ENCODE results near the gene IFI44L. TPM values are rescaled to one million over a fixed set of nuclear protein-coding genes. Genes with fewer than 3 reads are reported as not detected.

IFI44L gene
- polyA plus RNA-seq, 1 donor (not counting 4 experiments of a cell fraction or from before 2014, with no cell fraction given) = 34.8 TPM

- no peak overlapping the region for H3K9ac ChIP-seq (ENCODE audit: control insufficient read depth, extremely low read depth, insufficient read depth, low read length)
- H3K36me3 ChIP-seq (ENCODE audit: control insufficient read depth in 2 of 2, extremely low read depth in 1 of 2, insufficient read depth in 2 of 2, low read length in 2 of 2) = peaks cover 0 to 11% of the 10 kb centered on the region in 2 experiments
- H3K4me3 ChIP-seq (ENCODE audit: control insufficient read depth in 2 of 3, extremely low read depth in 1 of 3, insufficient read depth in 2 of 3, low read depth in 1 of 3, low read length in 3 of 3) = no peak overlapping the region
- no peak overlapping the region for H3K4me2 ChIP-seq (ENCODE audit: control insufficient read depth, extremely low read depth, insufficient read depth, low read depth, low read length)
- H3K9me3 ChIP-seq (ENCODE audit: control insufficient read depth, low read depth, low read length) = no peaks in the 10 kb centered on the region
- TF ChIP-seq EZH2 (IDR thresholded peaks at IDR 0.05; ENCODE audit: low read length) = no peak
- TF ChIP-seq, protein P1, sequence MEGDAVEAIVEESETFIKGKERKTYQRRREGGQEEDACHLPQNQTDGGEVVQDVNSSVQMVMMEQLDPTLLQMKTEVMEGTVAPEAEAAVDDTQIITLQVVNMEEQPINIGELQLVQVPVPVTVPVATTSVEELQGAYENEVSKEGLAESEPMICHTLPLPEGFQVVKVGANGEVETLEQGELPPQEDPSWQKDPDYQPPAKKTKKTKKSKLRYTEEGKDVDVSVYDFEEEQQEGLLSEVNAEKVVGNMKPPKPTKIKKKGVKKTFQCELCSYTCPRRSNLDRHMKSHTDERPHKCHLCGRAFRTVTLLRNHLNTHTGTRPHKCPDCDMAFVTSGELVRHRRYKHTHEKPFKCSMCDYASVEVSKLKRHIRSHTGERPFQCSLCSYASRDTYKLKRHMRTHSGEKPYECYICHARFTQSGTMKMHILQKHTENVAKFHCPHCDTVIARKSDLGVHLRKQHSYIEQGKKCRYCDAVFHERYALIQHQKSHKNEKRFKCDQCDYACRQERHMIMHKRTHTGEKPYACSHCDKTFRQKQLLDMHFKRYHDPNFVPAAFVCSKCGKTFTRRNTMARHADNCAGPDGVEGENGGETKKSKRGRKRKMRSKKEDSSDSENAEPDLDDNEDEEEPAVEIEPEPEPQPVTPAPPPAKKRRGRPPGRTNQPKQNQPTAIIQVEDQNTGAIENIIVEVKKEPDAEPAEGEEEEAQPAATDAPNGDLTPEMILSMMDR (optimal IDR thresholded peaks at IDR 0.05 in 1 of 3, IDR thresholded peaks at IDR 0.05 in 1 of 3, conservative IDR thresholded peaks at IDR 0.05 in 1 of 3; ENCODE audit: extremely low read depth in 1 of 3, insufficient read depth in 2 of 3, low read length in 3 of 3) = no peak
- no peak for FAIRE-seq
- H2AFZ ChIP-seq (ENCODE audit: control insufficient read depth, low read length) = no peak overlapping the region
- H3K4me1 ChIP-seq (ENCODE audit: control insufficient read depth, extremely low read depth, insufficient read depth, low read length) = no peaks in the 10 kb centered on the region
- no peak for DNase-seq (ENCODE audit: low read depth, low spot score)
- no peaks in the 10 kb centered on the region for H3K79me2 ChIP-seq (ENCODE audit: control insufficient read depth, insufficient read depth, low read length)
- no peak overlapping the region for H3K27ac ChIP-seq (ENCODE audit: control insufficient read depth, insufficient read depth, low read length)
- dilution Hi-C loops (cut with MboI; ENCODE audit: extremely low pct_ligation_motif_present, low sequenced_read_pairs) = no loop called here
- no peaks in the 10 kb centered on the region for H3K27me3 ChIP-seq (ENCODE audit: control insufficient read depth, extremely low read depth, insufficient read depth, low read length)
- H4K20me1 ChIP-seq (ENCODE audit: control insufficient read depth, extremely low read depth, insufficient read depth, low read length) = no peaks in the 10 kb centered on the region
- H3K9me1 ChIP-seq (ENCODE audit: control insufficient read depth, extremely low read depth, insufficient read depth, low read length) = no peaks in the 10 kb centered on the region
These were observed 43.7 kb downstream of the IFI44L start for GRCh38 chr1:78663923-78664322.

DNA sequence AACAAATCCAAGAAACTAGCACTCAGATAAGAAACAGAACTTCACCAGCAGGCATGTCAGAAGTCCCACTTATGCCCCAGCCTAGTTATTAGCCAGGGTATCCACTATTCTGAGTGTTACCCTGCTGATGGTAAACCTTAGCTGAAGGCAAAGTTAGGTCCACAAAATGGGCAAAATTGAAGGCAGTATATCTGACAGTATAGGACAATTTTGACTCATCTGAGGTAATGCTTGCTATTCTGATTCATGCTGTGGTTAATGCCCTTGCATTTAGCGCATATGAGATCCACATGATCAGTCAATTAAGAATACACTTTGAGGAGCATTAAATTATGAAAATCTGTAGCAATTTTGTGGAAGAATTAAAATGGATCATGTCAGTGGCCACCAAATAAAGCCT is 44.5 kb downstream of the IFI44L start:
- H4K20me1 ChIP-seq (ENCODE audit: control insufficient read depth, extremely low read depth, insufficient read depth, low read length) = no peaks in the 10 kb centered on the region
- peaks cover 0 to 7% of the 10 kb centered on the region in 2 experiments for H3K36me3 ChIP-seq (ENCODE audit: control insufficient read depth in 2 of 2, extremely low read depth in 1 of 2, insufficient read depth in 2 of 2, low read length in 2 of 2)
- H3K4me1 ChIP-seq (ENCODE audit: control insufficient read depth, extremely low read depth, insufficient read depth, low read length) = no peaks in the 10 kb centered on the region
- H3K9ac ChIP-seq (ENCODE audit: control insufficient read depth, extremely low read depth, insufficient read depth, low read length) = no peak overlapping the region
- H3K79me2 ChIP-seq (ENCODE audit: control insufficient read depth, insufficient read depth, low read length) = no peaks in the 10 kb centered on the region
- H2AFZ ChIP-seq (ENCODE audit: control insufficient read depth, low read length) = no peak overlapping the region
- no peak overlapping the region for H3K4me3 ChIP-seq (ENCODE audit: control insufficient read depth in 2 of 3, extremely low read depth in 1 of 3, insufficient read depth in 2 of 3, low read depth in 1 of 3, low read length in 3 of 3)
- TF ChIP-seq EZH2 (IDR thresholded peaks at IDR 0.05; ENCODE audit: low read length) = no peak
- TF ChIP-seq, protein P1 (optimal IDR thresholded peaks at IDR 0.05 in 1 of 3, IDR thresholded peaks at IDR 0.05 in 1 of 3, conservative IDR thresholded peaks at IDR 0.05 in 1 of 3; ENCODE audit: extremely low read depth in 1 of 3, insufficient read depth in 2 of 3, low read length in 3 of 3) = no peak
- no peaks in the 10 kb centered on the region for H3K27me3 ChIP-seq (ENCODE audit: control insufficient read depth, extremely low read depth, insufficient read depth, low read length)
- no peaks in the 10 kb centered on the region for H3K9me1 ChIP-seq (ENCODE audit: control insufficient read depth, extremely low read depth, insufficient read depth, low read length)
- DNase-seq (ENCODE audit: low read depth, low spot score) (no peak), FAIRE-seq (no peak)
- H3K27ac ChIP-seq (ENCODE audit: control insufficient read depth, insufficient read depth, low read length) = no peak overlapping the region
- H3K4me2 ChIP-seq (ENCODE audit: control insufficient read depth, extremely low read depth, insufficient read depth, low read depth, low read length) = no peak overlapping the region
- H3K9me3 ChIP-seq (ENCODE audit: control insufficient read depth, low read depth, low read length) = no peaks in the 10 kb centered on the region
- dilution Hi-C loops (cut with MboI; ENCODE audit: extremely low pct_ligation_motif_present, low sequenced_read_pairs) = no loop called here
